Measurements from ENCODE around the gene LITAF.

DNA sequence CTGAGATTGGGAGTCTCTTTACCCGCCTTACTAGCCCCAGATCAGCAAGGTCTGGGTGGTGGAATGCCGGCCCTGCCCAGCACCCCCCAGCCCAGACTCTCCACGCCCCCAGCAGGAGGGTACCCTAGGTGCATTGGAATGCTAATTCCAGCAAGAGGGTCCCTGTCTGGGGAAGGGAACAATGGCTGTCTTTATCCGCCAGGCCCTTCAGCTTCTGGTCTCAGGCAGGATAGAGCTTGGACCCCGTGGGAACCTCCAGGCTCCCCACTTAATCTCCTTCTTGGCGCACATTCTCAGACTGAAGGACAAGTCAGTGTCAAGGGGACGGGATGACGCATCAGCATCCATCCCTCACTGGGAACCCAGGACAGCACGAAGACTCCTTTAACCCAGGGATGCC, 85.1 kb downstream of the LITAF start:
- no peak for TF ChIP-seq EZH2phosphoT487 (IDR thresholded peaks at IDR 0.05; ENCODE audit: borderline replicate concordance)
- TF ChIP-seq, protein P1, sequence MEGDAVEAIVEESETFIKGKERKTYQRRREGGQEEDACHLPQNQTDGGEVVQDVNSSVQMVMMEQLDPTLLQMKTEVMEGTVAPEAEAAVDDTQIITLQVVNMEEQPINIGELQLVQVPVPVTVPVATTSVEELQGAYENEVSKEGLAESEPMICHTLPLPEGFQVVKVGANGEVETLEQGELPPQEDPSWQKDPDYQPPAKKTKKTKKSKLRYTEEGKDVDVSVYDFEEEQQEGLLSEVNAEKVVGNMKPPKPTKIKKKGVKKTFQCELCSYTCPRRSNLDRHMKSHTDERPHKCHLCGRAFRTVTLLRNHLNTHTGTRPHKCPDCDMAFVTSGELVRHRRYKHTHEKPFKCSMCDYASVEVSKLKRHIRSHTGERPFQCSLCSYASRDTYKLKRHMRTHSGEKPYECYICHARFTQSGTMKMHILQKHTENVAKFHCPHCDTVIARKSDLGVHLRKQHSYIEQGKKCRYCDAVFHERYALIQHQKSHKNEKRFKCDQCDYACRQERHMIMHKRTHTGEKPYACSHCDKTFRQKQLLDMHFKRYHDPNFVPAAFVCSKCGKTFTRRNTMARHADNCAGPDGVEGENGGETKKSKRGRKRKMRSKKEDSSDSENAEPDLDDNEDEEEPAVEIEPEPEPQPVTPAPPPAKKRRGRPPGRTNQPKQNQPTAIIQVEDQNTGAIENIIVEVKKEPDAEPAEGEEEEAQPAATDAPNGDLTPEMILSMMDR (conservative IDR thresholded peaks at IDR 0.05; ENCODE audit: low read length): no peak

Data from Loucy (cell line).